Fibroblast of pulmonary artery (primary cell): ENCODE results near the gene CFAP57.

Experiments used
- DNase-seq: peaks from one replicate; pipeline ENCODE4 v3.0.0-alpha.2; 2010; ENCODE audit warnings: low read depth
- H3K4me3 ChIP-seq: replicated peaks from 2 replicates; pipeline ENCODE4 v1.5.1; 2011; ENCODE audit warnings: low read depth, mild to moderate bottlenecking, control low read depth, low read length, moderate library complexity
- CTCF ChIP-seq: IDR thresholded peaks from 2 replicates; pipeline ENCODE4 v1.5.1; 2011; ENCODE audit warnings: mild to moderate bottlenecking, control low read depth, low read length, inconsistent platforms; ENCODE audit errors: missing control alignments

CFAP57 gene

DNA sequence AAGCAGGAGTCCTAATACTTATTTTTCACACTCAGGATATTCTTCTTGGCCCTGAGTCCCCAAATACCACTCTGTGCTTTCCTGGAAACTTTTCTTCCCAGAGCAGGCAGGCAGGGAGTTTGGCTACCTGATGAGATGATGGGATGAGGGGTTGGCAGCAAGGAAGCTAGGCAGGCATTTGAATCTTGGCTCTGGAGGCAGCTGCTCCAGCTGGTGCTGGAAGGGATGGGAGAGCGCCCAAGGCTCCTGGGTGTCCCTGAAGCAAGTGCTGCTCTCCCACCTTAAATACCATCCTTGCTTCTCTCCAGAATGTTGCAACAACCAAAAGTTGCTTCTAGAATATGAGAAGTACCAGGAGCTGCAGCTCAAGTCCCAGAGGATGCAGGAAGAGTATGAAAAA lies 49.7 kb downstream of the CFAP57 start:
- no peak overlapping the region for H3K4me3 ChIP-seq
- no peak for DNase-seq
- TF ChIP-seq CTCF: no peak

DNA sequence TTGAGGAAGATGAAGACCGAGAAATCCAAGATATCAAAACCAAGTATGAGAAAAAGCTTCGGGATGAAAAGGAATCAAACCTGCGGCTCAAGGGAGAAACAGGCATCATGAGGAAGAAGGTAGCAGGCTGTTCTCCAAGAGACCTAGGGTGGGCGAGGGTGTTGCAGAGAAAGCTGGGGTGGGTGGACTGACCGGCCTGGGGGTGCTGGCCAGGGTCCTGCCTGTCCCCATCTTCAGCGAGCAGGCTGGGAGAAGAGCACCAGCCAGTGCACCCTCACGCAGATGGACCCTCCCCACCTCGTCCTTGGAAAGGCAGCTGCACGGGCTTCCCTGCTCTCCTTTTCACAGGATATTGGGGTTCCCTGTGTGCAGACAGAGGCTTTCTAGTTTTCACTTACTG lies 50.7 kb downstream of the CFAP57 start:
- no peak for TF ChIP-seq CTCF
- no peak overlapping the region for H3K4me3 ChIP-seq
- no peak for DNase-seq

DNA sequence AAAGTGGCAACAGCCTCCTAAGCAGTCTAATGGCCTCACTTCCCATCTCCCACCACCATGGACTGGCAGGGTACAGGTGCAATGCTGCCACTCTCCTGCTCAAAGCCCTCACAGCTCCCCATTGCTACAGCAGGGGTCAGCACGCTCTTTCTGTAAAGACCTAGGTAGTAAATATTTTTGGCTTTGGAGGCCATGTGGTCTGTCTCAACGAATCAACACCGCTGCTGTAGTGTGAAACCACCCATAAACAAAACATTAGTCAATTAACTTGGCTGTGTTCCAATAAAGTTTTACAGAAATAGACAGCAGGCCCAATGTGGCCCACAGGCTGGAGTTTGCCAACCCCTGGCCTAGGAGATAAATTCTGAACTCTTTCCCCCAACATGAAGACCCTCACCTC lies 53.0 kb downstream of the CFAP57 start:
- peak; percentile 29 for DNase-seq
- no peak overlapping the region for H3K4me3 ChIP-seq
- no peak for TF ChIP-seq CTCF

DNA sequence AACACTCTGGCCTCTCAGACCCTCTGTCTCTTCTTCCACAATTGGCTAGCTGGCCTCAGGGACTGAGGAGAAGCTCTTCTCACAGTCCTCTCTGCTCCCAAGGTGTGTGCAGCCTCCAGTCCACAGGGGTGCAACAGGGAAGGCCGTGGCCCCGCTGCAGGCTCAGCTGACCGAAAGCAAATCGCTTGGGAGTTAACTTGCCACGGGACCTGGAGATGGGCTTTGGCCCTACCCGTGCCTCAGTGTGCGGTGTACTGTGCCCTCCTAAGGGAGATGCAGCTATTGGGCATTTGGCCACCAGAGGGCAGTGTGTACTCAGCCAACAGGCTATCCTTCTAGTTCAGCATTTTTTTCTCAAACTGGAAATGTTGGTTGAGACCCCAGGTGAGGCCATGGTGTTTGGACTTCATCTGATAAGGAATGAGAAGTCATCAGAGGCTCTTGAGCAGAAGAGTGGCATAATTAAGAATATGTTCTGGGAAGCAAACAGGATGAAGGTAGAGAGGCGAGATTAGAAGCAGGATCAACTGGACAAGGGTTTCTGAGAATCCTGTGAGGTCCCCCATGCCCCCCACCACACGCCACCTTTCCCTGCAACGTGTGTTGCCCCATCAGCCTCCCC lies 55.1 kb downstream of the CFAP57 start:
- H3K4me3 ChIP-seq: no peak overlapping the region
- peak; percentile 97 for TF ChIP-seq CTCF
- DNase-seq: peak; percentile 79

DNA sequence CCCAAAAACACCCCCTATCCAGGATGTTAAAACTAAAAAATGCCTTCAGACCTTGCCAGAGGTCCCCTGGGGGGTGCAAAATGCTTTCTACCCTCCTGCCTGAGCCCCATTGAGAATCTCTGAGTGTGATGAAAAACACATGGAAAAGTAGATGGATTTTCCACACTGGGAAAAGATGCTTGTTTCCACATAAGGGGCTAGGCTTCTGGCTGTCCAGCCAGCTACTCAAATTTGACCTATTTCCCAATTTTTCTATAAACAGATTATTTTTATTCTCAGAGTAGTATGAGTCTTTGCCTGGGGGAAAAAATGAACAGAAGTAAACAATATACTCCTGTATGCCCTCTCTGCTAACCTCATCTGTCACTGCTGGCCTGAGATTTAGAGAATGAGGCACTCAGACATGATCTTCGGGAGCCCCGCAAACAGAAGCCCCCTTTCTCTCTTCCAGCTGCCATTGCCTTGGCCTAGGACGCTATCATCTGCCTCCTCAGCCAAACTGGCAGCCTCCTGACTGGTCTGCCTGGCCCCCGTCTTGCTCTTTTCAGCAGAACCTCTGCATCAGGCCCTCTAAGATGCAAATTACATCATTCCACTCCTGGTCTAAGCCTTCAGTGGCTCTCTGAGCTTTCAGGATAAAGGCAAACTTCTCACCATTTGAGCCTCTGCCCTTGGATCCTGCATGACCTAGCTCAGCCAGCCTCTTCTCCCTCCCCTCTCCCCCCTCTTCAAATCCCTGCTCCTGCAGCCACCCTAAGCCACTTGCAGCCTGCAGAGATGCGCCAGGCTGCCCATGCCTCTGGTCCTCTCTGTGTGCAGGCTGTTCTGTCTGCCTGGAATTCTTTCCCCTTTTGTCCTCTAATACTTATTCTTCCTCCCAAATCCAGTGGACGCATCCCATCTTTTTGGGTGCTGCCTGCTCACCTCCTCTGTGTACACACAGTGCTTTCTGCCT lies 58.0 kb downstream of the CFAP57 start:
- H3K4me3 ChIP-seq: no peak overlapping the region
- no peak for TF ChIP-seq CTCF
- DNase-seq: no peak

DNA sequence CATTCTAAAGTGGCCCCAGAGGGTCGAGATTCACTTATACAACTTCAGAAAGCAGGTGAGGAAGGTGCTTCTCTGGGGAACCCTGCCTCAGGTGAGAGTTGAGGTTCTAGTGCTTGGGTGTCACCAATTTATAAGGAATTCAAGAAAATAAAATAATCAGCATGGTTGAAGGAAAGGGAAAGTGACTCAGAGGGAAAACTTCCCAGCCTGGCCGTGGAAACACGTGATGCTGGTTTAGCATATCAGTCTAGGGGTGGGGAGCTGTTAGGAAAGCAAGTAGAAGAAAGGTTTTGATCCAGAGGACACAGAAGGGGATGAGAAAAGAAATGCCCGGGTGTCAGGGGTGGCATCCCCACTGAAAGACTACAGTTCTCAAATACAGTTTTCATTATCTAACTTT lies 59.9 kb downstream of the CFAP57 start:
- peak; percentile 82 for DNase-seq
- H3K4me3 ChIP-seq: no peak overlapping the region
- no peak for TF ChIP-seq CTCF
